HepG2 (cell line): ENCODE results near the gene SNRNP200. TPM values are rescaled to one million over a fixed set of nuclear protein-coding genes. Genes with fewer than 3 reads are reported as not detected.

ENCODE experiments used
- ATAC-seq: fragments of 200-7000 bp; cut with Tn5 transposase; 3 replicates; pipeline ENCODE4 v1.9.1; 2020; ENCODE audit warnings: mild to moderate bottlenecking, moderate library complexity
- BruUV-seq: library from RNA; stranded (reverse); fragments of 400-500 nt; replicated peaks from 2 replicates; lab custom pipeline; 2021; lab: Mats Ljungman, UMichigan
- CTCF ChIA-PET: fragments of 300-600 bp; formaldehyde crosslinking; extraction: SDS; loops from one replicate; lab custom pipeline; 2021; ENCODE audit warnings: low total read pairs, inconsistent platforms, low intra/inter-chr PET ratio; lab: Yijun Ruan, JAX
- POLR2A ChIA-PET: fragments of 350-600 bp; sonication (Branson Sonifier 250); formaldehyde crosslinking; loops from one replicate; lab custom pipeline; 2020; ENCODE audit warnings: antibody characterized with exemption, inconsistent platforms; lab: Yijun Ruan, JAX
- DNase-seq: peaks from one replicate; pipeline ENCODE4 v3.0.0-alpha.2; 2015; ENCODE audit warnings: low spot score
- FAIRE-seq: peaks from 3 replicates; lab custom pipeline; 2011; peaks lifted over from hg19 to GRCh38; lab: Jason Lieb, UNC
- H2AFZ ChIP-seq: one replicate; pipeline ENCODE4 v1.6.1; 2011; ENCODE audit warnings: low read length, inconsistent platforms
- H3K27ac ChIP-seq: fragments of 300-600 bp; 3 replicates; pipeline ENCODE4 v1.8.0; 2011; ENCODE audit warnings: mixed run types, mild to moderate bottlenecking, mixed read lengths, low read length, inconsistent platforms; ENCODE audit not compliant: insufficient read depth; ENCODE audit errors: extremely low read length
- H3K27me3 ChIP-seq, 2 experiments: fragments of 200-600 bp in 1 of 2; 2 replicates in 1 of 2; 3 replicates in 1 of 2; pipeline versions ENCODE4 v1.6.0 to v1.8.0; 2011; ENCODE audit warnings: low read length in 2 of 2, mild to moderate bottlenecking in 2 of 2, moderate library complexity in 2 of 2, inconsistent platforms in 1 of 2; ENCODE audit not compliant: insufficient read depth in 2 of 2, control insufficient read depth in 1 of 2
- H3K36me3 ChIP-seq, 2 experiments: fragments of 200-600 bp in 1 of 2; replicated peaks in 1 of 2; 2 replicates in 1 of 2; 3 replicates in 1 of 2; pipeline versions ENCODE4 v1.5.1 to v1.8.0; 2011; ENCODE audit warnings: low read length in 2 of 2, inconsistent platforms in 1 of 2; ENCODE audit not compliant: insufficient read depth in 2 of 2, control insufficient read depth in 1 of 2
- H3K4me1 ChIP-seq: 2 replicates; pipeline ENCODE4 v1.5.1; 2012; ENCODE audit warnings: low read length, inconsistent platforms; ENCODE audit not compliant: insufficient read depth
- H3K4me2 ChIP-seq: 2 replicates; pipeline ENCODE4 v1.6.0; 2011; ENCODE audit warnings: low read depth, low read length, inconsistent platforms
- H3K4me3 ChIP-seq, 3 experiments: fragments of 200-600 bp in 1 of 3; sonication (generic), shearing (Covaris generic) in 1 of 3; replicated peaks in 1 of 3; 2 replicates each; pipeline ENCODE4 v1.5.1; 2011 to 2016; ENCODE audit warnings: low read length in 3 of 3, inconsistent platforms in 2 of 3, low read depth in 2 of 3, mild to moderate bottlenecking in 2 of 3, control low read depth in 1 of 3, mixed read lengths in 1 of 3; ENCODE audit not compliant: insufficient read depth in 1 of 3
- H3K79me2 ChIP-seq: one replicate; pipeline ENCODE4 v1.6.1; 2011; ENCODE audit warnings: low read length, inconsistent platforms; ENCODE audit not compliant: insufficient read depth
- H3K9ac ChIP-seq: 2 replicates; pipeline ENCODE4 v1.6.0; 2011; ENCODE audit warnings: mild to moderate bottlenecking, low read depth, low read length, inconsistent platforms; ENCODE audit not compliant: insufficient read depth
- H3K9me3 ChIP-seq: 2 replicates; pipeline ENCODE4 v1.5.1; 2012; ENCODE audit warnings: mild to moderate bottlenecking, low read length
- H4K20me1 ChIP-seq: 2 replicates; pipeline ENCODE4 v1.6.0; 2011; ENCODE audit warnings: inconsistent platforms, mild to moderate bottlenecking, low read length, moderate library complexity; ENCODE audit not compliant: insufficient read depth
- AGO2 ChIP-seq: fragments of 200-400 bp; formaldehyde crosslinking; optimal IDR thresholded peaks from 2 replicates; pipeline ENCODE3; 2017; ENCODE audit warnings: mild to moderate bottlenecking, low read depth, low read length, moderate library complexity
- HMGA1 ChIP-seq: sonication (generic); formaldehyde crosslinking; conservative IDR thresholded peaks from 2 replicates; pipeline ENCODE4 v1.4.0; 2020; ENCODE audit warnings: missing genetic modification reagents
- KLF13 ChIP-seq: sonication (generic); formaldehyde crosslinking; IDR thresholded peaks from 2 replicates; pipeline ENCODE4 v1.4.0; 2020; ENCODE audit warnings: mild to moderate bottlenecking, missing genetic modification reagents
- PAWR ChIP-seq: sonication (generic); formaldehyde crosslinking; IDR thresholded peaks from 2 replicates; pipeline ENCODE4 v1.4.0; 2020; ENCODE audit warnings: missing genetic modification reagents, mild to moderate bottlenecking, borderline replicate concordance
- RNF2 ChIP-seq: fragments of 450-650 bp; conservative IDR thresholded peaks from 2 replicates; pipeline ENCODE4 v1.6.1; 2016; ENCODE audit warnings: low read depth
- SNAPC2 ChIP-seq: sonication (generic); formaldehyde crosslinking; IDR thresholded peaks from 2 replicates; pipeline ENCODE4 v1.8.1; 2022; ENCODE audit warnings: mild to moderate bottlenecking, missing genetic modification reagents
- ZNF224 ChIP-seq: sonication (generic); formaldehyde crosslinking; IDR thresholded peaks from 2 replicates; pipeline ENCODE4 v1.5.0; 2020; ENCODE audit warnings: mild to moderate bottlenecking, missing genetic modification reagents
- ZNF354B ChIP-seq: sonication (generic); formaldehyde crosslinking; IDR thresholded peaks from 2 replicates; pipeline ENCODE4 v1.8.0; 2022; ENCODE audit warnings: mild to moderate bottlenecking, missing genetic modification reagents
- ZNF780A ChIP-seq: sonication (generic); formaldehyde crosslinking; IDR thresholded peaks from 2 replicates; pipeline ENCODE4 v1.8.0; 2022; ENCODE audit warnings: mild to moderate bottlenecking, missing genetic modification reagents, moderate library complexity
- WGBS: methylation state at CpG from one replicate; pipeline ENCODE4 v1.1.6; 2017; ENCODE audit warnings: low lambda C conversion rate; 5-methylcytosine and 5-hydroxymethylcytosine counted together
- in situ Hi-C: cut with HindIII; loops from 2 replicates; pipeline ENCODE4 v1.10.0; 2017; ENCODE audit warnings: low pct_unique_long_range_greater_than_20kb; ENCODE audit not compliant: extremely low pct_ligation_motif_present
- intact Hi-C: fragments of 100-400 bp; cut with micrococcal nuclease; formaldehyde crosslinking; loops from one replicate; pipeline ENCODE4 v1.10.0; 2022; ENCODE audit not compliant: unreplicated experiment
- polyA plus RNA-seq, 8 experiments: library from polyadenylated mRNA; depleted of rRNA in 3 of 8; stranded (reverse) in 7 of 8; unstranded in 1 of 8; fragments of >200 nt; fragmentation: Illumina TruSeq in 4 of 8; extraction: Trizol in 4 of 8; gene quantifications; 2 replicates each; pipeline versions ENCODE4 v1.2.1 to v1.2.3, GENCODE V29; 2011 to 2016; ENCODE audit warnings: low read depth in 4 of 8, missing spikeins in 1 of 8, mixed read lengths in 1 of 8; ENCODE audit not compliant: insufficient read depth in 1 of 8
- total RNA-seq, 5 experiments: library from RNA; depleted of rRNA; stranded (reverse); fragments of >200 nt; fragmentation: Illumina TruSeq; extraction: Trizol; gene quantifications; 2 replicates each; pipeline ENCODE4 v1.2.3, GENCODE V29; 2016; ENCODE audit warnings: low read depth in 1 of 5
- TF ChIP-seq, protein P1 (sequence below): sonication (generic); formaldehyde crosslinking; IDR thresholded peaks from 2 replicates; pipeline ENCODE4 v1.8.1; 2023; ENCODE audit warnings: missing genetic modification reagents, inconsistent platforms, borderline replicate concordance
- TF ChIP-seq, protein P2 (sequence below): sonication (generic); formaldehyde crosslinking; IDR thresholded peaks from 2 replicates; pipeline ENCODE4 v1.8.0; 2023; ENCODE audit warnings: mild to moderate bottlenecking, missing genetic modification reagents
- TF ChIP-seq, protein P3 (sequence below): sonication (generic); formaldehyde crosslinking; IDR thresholded peaks from 2 replicates; pipeline ENCODE4 v1.4.0; 2020; ENCODE audit warnings: missing genetic modification reagents, borderline replicate concordance

SNRNP200 gene
- total and polyA plus RNA-seq, 2 of the 13 experiments (the other 11 are each of a cell fraction or from before 2014, with no cell fraction given) = 99.0 to 232 TPM

DNA sequence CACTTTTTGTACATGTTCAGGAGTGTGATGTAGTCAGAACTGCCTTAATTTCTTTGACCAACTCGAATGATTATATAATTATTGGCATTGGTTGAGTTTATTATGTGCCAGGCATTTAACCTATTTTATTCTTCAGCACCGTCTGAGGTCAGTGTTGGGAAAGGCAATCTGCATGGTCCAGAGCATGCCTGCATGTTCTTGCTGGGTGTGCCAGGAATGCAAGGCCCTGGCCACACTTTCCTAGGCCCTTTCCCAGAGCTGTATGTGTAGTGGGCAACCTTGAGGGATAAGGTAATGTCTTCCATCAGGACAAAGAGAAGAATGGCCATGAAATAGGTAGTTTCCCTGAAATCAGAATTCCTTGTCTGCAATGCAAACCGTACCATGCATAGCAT, 9.7 kb upstream of the SNRNP200 start (continued):
- no peak for TF ChIP-seq KLF13
- no peak for TF ChIP-seq AGO2
- TF ChIP-seq ZNF224 (CRISPR knock-in tag) = no peak
- no peak for TF ChIP-seq HMGA1 (CRISPR knock-in tag)

DNA sequence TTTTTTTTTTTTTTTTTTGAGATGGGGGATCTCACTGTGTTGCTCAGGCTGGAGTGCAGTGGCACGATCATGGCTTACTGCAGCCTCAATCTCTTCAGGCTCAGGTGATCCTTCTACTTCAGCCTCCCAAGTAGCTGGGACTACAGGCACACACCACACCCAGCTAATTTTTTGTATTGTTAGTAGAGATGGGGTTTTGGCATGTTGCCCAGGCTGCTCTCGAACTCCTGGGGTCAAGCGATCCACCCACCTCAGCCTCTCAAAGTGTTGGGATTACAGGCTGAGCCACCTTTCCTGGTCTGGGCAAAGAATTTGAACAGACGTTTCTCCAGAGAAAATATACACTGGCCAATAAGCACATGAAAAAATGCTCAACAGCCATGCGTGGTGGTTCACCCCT, 2.9 kb upstream of the SNRNP200 start:
- TF ChIP-seq, protein P1, sequence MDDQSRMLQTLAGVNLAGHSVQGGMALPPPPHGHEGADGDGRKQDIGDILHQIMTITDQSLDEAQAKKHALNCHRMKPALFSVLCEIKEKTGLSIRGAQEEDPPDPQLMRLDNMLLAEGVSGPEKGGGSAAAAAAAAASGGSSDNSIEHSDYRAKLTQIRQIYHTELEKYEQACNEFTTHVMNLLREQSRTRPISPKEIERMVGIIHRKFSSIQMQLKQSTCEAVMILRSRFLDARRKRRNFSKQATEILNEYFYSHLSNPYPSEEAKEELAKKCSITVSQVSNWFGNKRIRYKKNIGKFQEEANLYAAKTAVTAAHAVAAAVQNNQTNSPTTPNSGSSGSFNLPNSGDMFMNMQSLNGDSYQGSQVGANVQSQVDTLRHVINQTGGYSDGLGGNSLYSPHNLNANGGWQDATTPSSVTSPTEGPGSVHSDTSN = no peak
- TF ChIP-seq SNAPC2 (CRISPR knock-in tag) (no peak), ZNF354B (no peak), PAWR (CRISPR knock-in tag) (no peak), RNF2 (no peak), ZNF780A (CRISPR knock-in tag) (no peak)
- TF ChIP-seq, protein P2, sequence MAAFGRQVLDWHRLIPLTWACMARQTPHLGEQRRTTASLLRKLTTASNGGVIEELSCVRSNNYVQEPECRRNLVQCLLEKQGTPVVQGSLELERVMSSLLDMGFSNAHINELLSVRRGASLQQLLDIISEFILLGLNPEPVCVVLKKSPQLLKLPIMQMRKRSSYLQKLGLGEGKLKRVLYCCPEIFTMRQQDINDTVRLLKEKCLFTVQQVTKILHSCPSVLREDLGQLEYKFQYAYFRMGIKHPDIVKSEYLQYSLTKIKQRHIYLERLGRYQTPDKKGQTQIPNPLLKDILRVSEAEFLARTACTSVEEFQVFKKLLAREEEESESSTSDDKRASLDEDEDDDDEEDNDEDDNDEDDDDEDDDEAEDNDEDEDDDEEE (CRISPR knock-in tag) = no peak
- TF ChIP-seq, protein P3, sequence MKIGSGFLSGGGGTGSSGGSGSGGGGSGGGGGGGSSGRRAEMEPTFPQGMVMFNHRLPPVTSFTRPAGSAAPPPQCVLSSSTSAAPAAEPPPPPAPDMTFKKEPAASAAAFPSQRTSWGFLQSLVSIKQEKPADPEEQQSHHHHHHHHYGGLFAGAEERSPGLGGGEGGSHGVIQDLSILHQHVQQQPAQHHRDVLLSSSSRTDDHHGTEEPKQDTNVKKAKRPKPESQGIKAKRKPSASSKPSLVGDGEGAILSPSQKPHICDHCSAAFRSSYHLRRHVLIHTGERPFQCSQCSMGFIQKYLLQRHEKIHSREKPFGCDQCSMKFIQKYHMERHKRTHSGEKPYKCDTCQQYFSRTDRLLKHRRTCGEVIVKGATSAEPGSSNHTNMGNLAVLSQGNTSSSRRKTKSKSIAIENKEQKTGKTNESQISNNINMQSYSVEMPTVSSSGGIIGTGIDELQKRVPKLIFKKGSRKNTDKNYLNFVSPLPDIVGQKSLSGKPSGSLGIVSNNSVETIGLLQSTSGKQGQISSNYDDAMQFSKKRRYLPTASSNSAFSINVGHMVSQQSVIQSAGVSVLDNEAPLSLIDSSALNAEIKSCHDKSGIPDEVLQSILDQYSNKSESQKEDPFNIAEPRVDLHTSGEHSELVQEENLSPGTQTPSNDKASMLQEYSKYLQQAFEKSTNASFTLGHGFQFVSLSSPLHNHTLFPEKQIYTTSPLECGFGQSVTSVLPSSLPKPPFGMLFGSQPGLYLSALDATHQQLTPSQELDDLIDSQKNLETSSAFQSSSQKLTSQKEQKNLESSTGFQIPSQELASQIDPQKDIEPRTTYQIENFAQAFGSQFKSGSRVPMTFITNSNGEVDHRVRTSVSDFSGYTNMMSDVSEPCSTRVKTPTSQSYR = no peak
- ChIA-PET POLR2A (interaction anchor here (1.5 to 4.0 kb wide), 2 partner anchors 9 to 13 kb away, joined by 3 to 45 read pairs; no protein-coding TSS in a partner anchor), CTCF (no interaction called here)
- H3K79me2 ChIP-seq = peaks cover 25% of the 10 kb centered on the region
- peaks cover 0 to 3% of the 10 kb centered on the region in 2 experiments; a peak in 3 of 5 replicates for H3K36me3 ChIP-seq
- 75% methylated on average over 5 of the region's 5 CpGs for WGBS
- ATAC-seq (no peak), DNase-seq (no peak), FAIRE-seq (no peak)
- H2AFZ ChIP-seq = no peak overlapping the region
- intact Hi-C loops (no loop called here), in situ Hi-C loops (no loop called here)
- no peak overlapping the region for H3K9ac ChIP-seq
- no TSS peak for BruUV-seq
- no peak overlapping the region for H3K4me3 ChIP-seq
- no peak overlapping the region for H3K4me2 ChIP-seq
- no peaks in the 10 kb centered on the region for H3K9me3 ChIP-seq
- H4K20me1 ChIP-seq = no peaks in the 10 kb centered on the region
- no peak overlapping the region for H3K27ac ChIP-seq
- no peaks in the 10 kb centered on the region; a peak in 1 of 5 replicates for H3K27me3 ChIP-seq
- peaks cover 27% of the 10 kb centered on the region for H3K4me1 ChIP-seq
